Activated CD4-positive, CD25-positive, alpha-beta regulatory T cell treated with anti-CD3 and anti-CD28 coated beads, Interleukin-2, amount 50 U/mL, for 24 hours (primary cell): ENCODE results near the gene IL22RA1.
A peak's percentile ranks its signal among the peaks of the same experiment; 100 is the strongest.

Source experiments
- ATAC-seq, 2 donors: fragments of 150-1000 bp; cut with Tn5 transposase; one replicate each; pipeline ENCODE4 v1.10.0; 2021; ENCODE audit warnings: mild to moderate bottlenecking in 1 of 2, moderate library complexity in 1 of 2

Gene IL22RA1

DNA sequence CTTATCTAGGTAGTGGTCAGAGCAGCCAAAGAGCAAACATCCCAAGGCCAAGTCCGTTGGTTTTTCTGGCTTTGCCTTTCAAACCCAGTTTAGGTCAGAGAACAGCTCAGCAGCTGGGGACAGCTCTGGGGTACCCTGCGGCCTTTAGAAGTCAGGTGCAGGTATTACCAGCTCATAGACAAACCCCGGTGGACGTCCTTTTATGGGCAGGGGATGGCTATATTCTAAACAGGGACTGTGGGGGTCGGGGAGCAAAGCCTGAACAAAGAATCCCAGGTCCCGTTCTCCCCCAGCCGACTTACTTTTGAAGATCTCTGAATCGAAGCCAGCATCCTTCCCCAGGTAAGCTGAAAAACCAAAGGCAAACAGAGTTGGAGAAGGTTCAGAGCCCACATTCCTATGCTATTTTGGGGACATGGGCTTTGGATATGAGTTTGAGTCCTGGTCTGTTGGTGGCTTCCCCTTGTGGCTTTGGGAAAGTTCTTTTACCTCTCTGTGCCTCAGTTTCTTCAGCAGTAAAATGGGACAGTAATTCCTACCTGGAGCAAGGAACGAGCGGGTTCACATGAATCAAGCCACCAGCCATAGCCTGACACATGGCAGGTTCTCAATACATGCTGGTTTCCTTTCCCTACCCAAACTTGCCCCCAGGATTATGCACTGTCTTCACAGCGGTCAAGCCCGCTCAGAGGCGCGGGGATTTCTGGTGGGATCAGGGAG lies 47.6 kb downstream of the IL22RA1 start:
- no peak for ATAC-seq

DNA sequence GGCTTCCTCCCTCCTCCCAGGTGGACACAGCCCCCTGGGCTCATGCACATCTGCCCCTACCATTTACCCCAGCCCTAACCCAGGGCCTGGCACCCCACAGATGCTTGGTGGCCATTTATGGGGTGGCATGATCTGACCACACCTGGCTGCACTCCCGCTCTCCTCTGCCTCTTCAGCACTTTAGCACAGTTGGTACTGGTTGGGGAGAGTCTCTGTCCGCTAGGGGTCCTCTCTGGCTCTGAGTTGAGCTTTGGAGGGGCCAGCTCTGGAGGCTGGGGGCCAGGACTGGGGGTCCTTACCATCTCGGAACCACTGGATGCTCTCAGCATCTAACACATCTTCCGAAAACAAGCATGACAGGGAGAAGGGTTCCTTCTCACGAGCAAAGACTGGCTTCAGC lies 48.4 kb downstream of the IL22RA1 start:
- no peak for ATAC-seq

DNA sequence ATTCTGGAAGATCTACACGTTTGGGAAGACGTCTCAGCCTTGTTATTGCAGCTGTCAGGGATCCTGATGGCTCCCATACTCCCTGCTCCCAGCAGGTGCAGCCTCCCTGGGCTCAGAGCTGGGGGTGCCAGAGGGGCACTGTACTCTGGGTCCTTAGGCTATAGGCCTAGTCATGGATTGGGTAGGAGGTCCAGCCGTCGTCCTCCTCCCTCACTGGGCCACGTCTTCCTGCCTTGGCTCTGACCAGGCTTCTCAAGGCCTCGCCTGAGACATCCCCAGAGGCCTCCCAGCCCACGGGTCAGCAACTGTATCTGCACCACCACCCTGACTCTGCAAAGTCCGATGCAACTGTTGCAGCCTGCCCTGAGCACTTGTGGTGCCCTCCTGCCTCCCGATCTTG lies 49.2 kb downstream of the IL22RA1 start:
- ATAC-seq, result no peak

DNA sequence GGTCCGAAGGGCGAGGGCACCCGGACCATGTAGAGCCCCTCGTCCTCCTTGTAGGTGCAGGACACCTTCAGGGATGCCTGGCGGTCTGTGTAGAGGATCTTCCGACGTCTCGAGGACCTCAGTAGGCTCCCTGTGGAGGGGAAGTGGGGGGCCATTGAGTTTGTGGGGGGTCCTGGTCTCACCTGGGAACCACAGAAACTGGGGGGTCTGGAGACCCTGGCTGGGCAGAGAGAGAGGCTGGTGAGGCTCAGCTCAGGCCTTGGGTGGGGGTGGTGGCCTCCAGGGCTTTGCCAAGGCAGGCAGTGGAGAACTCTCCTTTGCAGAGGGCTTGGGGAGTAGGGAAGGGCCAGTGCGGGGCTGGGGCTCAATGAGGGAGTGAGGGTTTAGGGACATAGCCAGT lies 50.0 kb downstream of the IL22RA1 start:
- no peak for ATAC-seq

DNA sequence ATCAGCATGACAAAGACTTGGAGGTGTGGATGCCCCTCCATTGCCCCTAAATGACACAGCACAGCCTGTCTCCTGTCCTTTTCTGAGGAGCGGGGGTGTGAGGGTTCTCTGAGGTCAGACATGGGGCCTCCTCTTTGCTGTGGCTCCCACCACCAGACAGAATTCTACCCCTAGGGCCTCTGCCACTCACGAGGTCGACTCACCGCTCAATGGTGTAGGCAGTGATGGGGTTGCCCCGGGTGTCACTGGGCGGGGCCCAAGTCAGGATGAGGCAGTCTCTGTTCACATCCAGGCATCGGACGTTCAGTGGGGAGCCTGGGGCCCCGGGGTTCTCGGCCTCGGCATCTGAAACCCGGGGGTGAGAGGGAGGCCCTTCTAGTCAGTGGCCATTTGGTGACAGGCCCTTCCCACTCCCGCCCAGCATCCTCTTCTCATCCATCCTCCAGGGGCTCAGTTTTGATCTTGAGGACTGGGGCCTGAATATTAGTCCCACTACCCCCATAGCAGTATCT lies 50.9 kb downstream of the IL22RA1 start:
- ATAC-seq, result no peak

DNA sequence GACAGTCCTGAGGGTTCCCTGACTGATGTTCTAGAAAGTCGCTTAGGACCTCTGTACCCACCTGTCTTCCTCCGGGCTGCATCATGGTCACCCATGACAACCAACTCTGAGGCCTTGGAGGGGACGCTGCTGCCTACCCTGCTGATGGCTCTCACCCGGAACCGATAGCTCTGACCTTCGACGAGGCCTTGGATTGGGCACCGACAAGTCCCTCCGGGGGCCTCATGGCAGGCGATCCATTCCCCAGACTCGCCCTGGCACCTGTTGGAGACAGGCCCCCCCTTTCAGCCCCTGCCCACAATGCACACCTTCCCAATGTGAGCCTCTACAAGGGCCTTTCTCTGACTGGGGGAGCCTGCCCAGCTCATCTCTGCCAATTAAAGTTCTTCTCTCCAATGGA lies 52.2 kb downstream of the IL22RA1 start:
- ATAC-seq, result no peak

DNA sequence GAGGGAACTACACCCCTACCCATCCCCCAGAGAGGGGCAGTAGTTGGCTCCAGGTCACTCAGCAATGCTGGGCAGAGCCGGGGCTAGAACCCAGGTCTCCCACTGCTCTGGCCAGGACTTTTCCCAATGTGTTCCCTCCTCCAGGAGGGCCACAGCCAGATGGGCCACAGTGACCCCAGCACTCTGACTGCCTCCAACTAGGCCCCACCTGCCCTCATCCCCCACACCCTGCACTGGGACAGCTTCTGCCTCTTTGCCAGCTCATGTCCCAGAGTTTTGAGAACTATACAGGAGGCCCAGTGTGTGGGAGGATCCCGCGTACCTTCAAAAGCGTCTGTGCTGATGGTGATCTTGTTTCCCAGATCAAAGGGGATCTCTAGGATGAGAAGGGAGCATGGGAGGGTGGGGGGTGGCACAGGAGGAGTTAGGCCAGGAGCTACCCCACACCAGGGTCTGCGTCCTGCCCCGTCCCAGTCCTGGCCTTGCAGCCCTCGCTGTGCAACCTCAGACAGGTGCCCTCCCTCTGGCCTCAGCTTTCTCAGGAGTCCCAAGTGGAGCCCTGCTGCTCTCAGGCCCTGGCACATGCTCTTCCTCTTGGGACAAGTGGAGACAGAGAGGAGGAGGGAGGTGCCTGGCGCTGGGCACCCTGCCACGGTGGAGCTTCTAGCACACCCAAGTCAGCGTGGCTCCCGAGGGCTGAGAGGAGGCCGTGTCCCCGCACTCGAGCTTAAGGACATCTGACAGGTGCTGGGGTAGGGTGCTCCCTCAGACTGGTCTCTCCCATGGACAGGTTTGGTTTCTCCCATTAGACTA lies 53.0 kb downstream of the IL22RA1 start:
- ATAC-seq, result no peak

DNA sequence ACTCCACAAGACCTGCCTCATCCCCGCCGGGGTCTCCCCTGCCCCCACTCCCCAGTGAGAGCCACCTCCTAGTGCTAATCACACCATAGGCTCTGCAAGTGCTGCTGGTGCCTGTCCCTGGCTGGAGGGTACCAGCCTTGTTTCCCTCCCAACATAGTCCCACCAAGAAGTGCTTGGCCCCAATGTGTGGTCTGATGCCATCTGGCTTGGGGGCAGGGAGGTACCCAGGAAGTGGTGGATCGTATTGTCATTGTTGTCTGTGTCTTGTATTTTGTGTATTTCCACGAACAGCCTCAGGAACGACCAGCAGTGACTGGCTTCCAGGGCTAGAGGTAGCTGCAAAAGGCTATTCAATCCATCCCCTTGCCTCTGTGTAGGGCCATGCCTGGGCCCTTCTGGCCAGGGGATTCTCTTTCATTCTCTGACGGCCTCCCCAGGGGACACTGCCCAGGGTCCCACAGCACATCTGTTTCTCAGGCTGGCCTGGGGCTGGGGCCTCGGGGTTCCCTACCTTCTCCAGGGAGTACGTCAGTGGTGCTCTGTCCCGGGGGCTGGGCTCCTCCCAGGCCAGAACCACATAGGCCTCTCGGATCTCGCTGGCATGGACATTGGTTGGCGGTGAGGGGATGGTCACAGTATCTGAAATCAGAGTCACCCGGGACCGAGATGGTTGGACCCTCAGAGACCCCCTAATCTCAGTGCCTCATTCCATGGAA lies 53.8 kb downstream of the IL22RA1 start:
- no peak for ATAC-seq

DNA sequence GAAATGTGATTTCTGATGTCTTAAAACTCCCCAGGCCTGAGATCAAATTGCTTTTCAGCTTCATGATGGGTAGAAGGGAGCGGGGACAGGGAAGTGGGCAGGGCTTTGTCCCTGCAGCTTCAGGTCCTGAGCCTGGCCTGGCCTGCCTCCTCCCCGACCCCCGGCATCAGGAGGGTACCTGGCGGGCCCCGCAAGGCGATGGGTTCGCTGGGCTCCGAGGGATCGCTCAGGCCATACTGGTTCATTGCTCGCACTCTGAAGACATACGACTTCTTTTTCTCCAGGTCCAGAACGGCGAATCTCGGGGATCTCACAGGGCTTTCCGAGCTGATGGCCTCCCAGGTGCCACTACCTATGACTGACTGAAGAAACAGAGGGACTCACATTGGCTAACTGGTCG lies 56.5 kb downstream of the IL22RA1 start:
- no peak for ATAC-seq

DNA sequence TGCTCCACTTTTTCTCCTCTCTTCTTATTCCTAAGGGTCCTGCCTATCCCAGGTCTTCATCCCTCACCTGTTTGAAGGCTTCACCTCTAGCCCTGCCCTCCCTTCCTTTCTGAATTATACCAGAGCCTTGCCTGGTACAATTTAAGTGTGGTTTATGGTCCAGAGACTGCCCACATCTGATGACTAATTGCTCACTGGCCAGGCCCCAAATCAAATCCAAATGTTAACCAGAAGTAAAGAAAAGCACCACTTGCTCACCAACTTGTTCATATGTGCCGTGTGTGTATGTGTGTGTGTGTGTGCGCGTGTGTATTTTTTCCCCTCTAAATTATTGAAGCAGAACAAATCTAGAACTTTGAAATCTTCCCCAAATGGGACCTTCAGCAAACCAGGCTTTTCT lies 57.4 kb downstream of the IL22RA1 start:
- ATAC-seq, result no peak

DNA sequence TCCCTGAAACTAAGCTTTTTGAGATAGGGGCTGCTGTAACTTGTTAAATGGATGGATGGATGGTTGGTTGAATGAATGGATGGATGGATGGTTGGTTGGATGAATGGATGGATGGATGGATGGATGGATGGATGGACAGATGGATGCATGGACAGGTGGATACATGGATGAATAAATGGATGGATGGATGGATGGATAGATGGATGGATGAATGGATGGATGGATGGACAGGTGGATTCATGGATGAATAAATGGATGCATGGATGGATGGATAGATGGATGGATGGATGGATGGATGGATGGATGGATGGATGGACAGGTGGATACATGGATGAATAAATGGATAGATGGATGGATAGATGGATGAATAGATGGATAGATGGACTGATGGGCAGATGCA lies 57.9 kb downstream of the IL22RA1 start:
- ATAC-seq, result no peak

DNA sequence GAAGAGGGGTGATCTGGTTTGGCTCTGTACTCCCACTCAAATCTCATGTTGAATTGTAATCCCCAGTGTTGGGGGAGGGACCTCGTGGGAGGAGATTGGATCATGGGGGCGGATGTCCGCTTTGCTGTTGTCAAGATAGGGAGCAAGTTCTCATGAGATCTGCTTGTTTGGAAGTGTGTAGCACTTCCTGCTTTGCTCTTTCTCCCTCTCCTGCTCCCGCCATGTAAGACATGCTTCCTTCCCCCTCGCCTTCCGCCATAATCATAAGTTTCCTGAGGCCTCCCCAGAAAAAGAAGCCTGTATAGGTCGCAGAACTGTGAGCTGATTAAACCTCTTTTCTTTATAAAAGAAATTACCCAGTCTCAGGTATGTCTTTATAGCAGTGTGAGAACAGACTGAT lies 58.9 kb downstream of the IL22RA1 start:
- no peak for ATAC-seq

DNA sequence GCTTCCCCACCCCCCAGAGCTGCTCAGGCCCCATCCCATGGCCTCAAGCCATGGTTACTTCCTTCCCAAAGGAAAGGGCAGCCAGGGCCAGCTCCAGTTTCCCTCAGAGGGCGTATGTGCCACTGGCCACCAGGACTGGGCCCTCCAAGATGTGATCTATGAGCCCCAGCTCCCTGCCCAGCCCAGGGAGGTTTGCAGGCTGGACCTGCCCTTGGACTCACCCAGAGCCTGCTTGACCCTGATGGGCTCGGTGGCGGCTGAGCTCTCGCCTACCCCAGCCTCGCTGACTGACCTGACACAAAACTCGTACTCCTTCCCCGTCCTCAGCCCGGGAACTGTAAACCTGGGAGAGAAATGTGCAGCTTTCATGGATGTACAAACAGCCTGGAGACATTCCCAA lies 60.6 kb downstream of the IL22RA1 start:
- ATAC-seq, result no peak

DNA sequence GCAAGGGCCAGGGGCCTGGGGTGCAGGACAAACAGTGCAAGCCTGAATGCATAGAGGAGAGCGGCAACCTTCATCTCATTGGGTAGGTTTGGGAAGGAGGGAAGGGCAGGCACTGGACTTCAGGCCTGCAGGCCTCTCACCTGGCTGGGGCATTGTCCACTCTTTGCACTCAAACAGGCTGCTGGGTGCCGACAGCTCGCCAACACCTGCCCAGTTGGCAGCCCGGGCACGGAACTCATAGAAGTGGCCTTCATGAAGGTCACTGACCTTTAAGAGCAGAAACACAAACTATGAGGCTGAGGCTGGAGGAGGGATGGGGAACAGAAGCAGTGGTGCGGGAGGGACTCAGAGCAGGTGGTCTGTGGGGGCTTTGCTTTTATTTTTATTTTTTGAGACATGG lies 61.8 kb downstream of the IL22RA1 start:
- ATAC-seq, result no peak

DNA sequence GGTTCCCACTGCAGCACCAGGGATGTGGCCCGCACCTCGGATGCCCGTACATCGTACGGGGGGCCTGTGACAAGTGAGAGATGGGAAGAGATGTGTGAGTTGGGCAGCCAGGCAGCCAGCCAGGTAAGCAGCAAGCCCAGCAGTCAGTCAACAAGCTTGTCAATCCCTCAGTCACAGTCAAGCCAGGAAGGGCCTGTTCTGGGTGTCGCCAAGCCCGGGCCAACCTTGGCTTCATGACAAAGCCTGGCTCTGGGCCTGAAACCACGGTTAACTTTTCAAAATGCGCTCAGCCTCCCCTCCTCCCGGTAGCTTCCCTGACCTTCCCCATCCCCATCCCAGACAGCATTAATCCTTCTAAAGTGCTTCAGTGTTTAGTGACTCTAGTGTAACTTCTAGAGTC lies 62.8 kb downstream of the IL22RA1 start:
- ATAC-seq, result no peak

DNA sequence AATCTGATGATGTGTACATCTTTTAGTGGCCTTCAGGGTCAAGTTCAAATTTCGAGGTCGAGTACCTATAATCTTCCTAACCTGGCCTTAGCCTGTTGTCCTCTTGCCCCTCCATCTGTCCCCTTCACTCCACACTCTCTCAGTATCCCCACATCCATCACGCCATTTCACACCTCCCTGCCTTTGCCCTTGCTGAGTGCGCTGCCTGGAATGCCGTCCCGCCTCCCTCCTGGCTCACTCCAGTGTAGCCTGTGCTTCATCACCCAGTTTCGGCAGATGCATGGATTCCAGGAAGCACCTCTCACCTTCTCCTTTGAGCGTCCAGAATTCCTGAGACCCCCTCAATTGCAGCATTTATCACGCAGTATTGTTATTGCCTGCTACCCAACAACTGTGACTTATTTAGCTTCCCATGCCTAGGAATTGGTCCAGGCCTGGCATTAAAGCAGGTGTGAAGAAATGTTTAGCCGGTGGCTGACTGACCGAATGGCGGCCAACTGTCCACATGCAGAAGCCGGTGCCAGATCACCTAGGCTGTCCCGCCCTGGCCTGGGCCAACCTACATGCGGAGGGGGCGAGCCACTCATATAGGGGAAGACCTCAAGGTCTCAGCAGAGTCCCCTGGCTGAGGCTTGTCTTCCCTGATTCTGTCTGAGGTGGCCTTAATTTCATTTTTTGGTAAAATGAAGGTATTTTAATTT lies 65.5 kb downstream of the IL22RA1 start:
- ATAC-seq, result no peak

DNA sequence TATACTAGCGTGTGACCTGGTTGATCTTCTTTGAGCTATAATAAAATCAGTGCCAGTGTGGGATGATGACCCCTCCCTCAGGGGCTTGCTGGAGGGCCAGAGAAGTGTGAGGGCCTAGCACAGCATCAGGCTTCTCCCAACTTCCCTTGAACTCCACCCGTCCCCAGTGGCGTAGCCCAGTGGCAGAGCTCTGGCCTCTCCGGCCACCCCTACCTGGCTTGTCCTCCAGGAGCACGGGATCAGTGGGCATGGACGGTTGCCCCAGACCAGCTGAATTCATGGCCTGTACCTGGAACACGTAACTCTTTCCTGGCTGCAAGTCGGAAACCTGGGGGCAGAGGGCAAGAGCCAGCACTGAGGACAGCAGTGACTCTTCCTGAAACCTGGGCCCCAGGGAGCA lies 67.0 kb downstream of the IL22RA1 start:
- ATAC-seq, result no peak

DNA sequence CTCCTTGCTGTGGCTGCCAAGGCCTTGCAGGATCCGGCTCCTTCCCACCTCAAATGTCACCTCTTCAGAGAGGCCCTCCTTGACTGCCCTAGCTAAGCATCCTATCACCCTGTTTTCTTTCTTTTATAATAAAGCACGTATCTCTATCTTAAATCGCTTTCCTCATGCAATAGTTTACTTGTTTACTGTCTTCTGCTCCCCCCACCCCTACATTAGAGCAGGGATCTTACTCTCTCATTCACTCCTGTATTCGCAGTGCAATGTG lies 67.4 kb downstream of the IL22RA1 start:
- no peak for ATAC-seq

DNA sequence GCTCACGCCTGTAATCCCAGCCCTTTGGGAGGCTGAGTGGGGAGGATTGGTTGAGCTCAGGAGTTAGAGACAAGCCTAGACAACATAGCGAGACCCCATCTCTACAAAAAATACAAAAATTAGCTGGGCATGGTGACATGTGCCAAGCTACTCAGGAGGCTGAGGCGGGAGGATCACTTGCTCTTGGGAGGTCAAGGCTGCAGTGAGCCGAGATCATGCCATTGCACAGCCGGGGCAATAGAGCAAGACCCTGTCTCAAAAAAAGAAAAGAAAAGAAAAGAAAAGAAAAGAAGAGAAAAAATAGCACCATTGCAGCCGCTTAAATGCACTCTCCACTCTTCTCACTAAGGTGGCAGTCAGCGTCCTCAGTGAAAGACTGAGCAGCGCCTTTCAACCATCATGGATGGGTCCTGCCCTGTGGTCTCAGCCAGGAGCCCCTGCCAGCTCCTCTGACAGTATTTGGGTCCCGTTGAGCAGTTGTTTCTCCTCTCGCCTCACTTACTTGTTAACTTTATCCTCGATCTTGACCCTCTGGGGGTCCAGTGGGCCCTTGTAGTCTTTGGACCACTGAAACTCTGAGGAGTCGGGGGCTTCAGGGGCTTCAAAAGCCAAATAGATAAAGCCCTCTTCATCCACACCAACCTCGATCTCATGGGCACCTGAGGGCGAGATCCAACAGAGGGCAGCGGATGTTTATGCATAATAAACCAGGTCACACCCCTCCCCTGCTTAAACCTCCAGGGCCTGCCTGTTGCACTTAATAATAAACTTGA lies 67.9 kb downstream of the IL22RA1 start:
- ATAC-seq, result no peak

DNA sequence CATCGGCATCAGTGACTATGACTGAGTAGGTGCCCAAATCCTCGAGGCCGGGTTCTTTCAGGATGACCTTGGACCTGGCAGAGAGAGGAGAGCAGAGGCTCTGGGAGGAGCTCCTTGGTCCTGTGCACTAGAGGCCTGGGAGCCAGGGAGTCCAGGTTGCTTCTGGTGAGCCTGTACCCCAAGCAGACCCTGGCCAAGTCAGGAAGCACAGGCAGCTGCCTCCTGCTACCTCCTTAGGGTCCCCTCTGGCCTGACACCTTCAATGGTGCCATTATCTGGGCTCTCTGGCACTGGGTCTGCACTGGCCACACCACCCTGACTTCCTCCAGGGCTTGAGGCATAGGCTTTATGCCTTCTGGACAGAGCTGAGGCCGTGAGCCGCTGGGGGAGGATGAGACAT lies 68.7 kb downstream of the IL22RA1 start:
- ATAC-seq, result no peak

DNA sequence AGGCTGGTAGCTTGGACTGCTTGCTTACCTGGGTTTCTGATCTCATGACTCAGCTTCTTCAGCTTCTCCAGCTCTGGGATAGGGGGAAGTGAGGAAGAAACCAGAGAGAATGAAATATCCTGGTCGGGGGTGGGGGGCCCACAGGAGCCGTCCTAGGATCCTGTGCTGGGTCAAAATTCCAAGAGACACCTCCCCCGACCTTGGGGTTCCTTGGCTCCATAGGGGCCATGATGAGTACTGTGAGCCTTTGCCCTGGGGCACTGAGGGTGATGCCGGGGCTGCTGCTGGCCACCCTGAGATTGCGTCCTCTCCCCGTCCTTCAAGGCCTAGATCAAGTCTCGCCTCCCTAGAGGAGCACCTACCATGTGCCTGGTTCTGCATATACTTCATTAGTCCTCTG lies 71.0 kb downstream of the IL22RA1 start:
- no peak for ATAC-seq

DNA sequence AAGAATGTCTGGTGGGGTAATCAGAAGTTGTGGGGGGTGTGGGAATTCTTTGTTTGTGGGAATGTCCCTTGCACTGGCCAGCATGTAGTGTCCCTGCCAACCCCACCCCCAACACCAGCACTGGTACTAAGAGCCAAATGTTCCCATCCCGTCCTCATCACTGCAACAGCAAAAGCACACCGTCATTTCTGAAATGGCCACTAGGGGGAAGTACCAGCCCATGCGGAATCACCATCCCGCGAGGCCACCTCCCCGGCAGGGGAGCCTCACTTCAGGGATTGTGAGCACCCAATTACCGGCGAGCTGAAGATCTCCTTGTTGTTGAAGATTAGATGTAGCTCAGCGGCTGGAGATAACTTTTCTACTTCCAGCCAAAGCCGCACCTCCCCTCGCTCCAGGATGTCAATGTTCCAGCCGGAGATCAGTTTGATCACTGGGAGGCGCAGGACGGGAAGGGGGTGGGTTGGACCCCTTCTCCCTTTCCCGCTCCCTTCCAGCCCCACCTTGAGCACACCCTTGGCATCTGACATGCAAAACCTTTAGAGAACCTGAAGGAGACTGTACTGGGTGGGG lies 72.0 kb downstream of the IL22RA1 start:
- peak; percentile 82 to 85 for ATAC-seq
